GM18499 (cell line): ENCODE data around the gene SIDT1.
A peak's percentile ranks its signal among the peaks of the same experiment; 100 is the strongest.

Experiments
- ATAC-seq: cut with Tn5 transposase; IDR thresholded peaks from one replicate; pipeline ENCODE4 v1.9.1; 2021; ENCODE audit warnings: moderate number of reproducible peaks; ENCODE audit not compliant: insufficient read depth, unreplicated experiment

Gene SIDT1

DNA sequence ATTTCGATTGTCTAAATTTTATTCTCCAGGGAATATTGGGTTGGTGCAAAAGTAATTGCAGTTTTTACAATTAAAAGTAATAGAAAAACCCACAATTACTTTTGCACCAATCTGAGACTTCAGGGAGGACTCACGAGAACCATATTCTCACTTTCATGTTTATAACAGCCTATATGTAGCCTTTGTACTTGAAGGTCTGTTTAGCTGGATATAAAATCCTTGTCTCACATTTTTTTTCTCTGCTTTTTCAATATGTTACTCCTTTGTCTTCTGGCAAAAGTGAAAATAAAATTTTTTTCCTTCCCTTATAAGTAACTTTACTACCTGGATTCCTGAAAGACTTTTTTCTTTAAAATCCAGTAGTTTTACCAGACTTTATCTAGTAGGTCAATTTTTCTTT lies 9.2 kb downstream of the SIDT1 start:
- no peak for ATAC-seq

DNA sequence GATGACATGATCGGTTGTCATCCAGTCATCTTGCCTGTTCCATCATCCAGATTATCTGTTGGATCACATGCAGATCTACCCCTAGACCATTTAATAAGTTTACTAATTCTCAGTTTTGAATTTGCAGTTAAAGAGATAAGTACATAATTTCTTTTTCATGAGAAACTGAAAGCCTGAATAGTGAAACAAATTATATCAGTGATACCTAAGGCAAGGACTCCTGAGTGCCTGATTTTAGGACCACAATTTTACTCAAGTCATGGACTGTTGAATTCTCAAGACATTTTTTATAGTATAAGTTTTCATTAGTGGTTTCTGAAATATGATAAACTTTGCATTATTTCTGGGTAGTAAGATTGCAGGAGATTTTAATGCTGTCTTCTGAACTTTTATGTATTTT lies 13.2 kb downstream of the SIDT1 start:
- ATAC-seq: no peak

DNA sequence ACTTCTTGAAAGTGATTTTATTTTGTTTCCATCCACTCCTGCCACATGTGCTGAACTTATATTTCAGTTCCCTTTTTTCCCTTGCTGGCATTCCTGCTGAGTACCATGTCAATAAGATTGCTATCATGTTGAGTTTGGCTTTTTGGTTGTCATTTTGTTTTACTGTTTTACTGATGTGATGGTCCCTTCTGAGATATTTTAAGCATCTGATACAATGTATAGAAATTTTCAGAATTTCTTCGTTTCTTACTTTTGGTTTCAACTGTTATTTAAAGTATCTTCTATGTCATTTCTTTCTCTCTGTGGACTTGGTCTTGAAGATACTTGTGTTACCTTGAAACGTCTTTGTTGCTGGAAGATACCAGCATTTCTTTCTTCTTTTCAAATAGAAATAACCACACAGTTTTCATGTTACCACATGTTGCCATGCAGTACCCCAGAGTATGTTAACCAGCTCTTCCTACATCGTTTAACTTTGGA lies 14.1 kb downstream of the SIDT1 start:
- ATAC-seq: peak; percentile 85

DNA sequence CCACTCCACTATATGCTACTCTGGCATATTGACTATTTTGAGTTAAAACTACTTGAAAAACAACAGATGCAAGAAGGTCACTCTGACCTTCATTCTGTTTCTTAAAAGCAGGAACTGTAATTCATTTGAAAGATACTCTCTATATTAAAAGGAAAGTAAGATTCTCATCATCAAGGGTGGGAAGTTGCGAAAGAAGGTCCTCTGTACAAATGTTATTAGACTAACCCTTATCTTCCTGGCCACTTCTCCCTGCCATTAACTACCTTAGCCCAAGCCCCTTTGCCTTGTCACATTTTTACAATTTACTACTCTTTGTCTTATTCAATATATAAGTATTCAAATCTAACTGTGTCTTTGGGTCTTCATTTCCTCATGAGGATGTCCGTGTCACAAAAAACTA lies 16.1 kb downstream of the SIDT1 start:
- no peak for ATAC-seq

DNA sequence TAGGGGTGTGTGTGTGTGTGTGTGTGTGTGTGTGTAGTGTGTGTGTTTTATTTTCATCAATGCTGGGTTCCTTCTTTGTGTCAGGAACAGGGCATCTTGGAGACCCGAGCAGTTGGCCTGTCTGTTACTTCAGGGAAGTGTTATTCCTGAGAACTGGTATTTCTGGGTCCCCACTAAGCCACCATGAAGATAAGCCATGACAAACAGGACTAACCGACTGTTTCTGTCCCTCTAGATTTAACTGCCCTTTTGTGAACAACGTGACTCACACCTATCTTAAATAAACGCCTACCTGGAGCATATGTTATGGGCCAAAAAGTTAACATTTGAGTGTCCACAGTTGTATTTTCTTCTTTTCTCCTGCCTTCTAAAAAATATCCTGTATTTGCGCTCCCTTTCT lies 19.5 kb downstream of the SIDT1 start:
- ATAC-seq: no peak

DNA sequence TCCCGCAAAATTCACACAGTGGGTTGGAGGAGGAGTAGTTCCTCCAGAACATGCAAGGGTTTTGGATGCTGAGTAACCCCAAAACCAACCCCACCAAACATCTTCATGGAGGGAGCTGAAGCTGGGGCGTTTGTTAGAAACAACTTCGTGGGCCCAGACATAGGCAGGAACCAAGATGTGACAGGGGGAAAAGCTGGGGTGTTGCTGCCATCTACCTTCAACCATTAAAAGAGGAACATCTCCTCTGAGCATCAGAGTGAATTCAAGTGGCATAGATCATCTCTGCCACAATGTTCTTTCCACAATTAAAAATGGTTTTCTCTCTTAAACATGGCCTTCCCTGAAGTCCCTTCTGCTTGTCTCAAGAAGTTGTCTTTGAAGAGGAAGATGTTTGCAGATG lies 20.5 kb downstream of the SIDT1 start:
- no peak for ATAC-seq

DNA sequence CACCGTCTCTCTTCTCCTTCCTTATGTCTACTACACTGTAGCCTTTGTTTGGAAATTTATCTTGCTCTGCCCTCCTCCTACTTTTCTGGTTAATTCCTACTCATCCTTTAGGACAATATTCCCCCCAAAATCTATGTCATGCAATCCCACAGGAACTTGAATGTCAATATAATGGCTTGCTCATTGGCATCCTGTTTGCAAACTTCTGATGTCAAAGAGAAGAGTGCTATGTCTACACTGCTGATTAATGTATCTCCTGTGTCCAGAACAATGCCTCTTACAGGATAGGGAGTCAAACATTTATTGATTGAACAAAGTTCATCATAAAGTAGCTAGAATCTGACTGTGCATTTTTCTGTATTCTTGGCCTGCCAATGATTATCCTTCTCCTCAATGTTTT lies 22.8 kb downstream of the SIDT1 start:
- ATAC-seq: no peak

DNA sequence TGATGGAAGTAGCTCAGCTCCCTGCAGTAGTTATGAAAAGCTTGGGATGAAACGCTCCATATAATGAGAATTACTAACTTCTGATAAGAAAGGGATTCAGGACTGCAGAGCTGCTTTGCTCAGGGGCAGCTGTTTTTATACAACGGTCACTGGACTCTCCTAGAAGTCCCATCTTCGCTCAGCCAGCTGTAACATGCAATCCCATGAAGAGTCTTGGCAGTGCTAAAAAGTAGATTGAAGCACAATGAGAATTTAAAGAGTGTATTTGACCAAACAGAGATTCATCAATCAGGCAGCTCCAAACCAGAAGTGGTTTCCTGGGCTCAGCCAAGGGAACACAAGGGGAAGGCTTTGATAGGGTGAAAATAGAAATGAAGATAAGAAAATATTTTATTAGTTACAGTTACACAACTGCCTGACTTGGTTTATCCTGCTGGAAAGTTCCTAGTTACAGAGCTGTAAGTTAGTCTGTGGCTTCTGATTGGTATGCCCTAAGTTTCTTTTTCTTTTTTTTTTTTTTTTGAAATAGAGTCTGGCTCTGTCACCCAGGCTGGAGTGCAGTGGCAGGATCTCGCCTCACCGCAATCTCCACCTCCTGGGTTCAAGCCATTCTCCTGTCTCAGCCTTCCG lies 24.1 kb downstream of the SIDT1 start:
- no peak for ATAC-seq

DNA sequence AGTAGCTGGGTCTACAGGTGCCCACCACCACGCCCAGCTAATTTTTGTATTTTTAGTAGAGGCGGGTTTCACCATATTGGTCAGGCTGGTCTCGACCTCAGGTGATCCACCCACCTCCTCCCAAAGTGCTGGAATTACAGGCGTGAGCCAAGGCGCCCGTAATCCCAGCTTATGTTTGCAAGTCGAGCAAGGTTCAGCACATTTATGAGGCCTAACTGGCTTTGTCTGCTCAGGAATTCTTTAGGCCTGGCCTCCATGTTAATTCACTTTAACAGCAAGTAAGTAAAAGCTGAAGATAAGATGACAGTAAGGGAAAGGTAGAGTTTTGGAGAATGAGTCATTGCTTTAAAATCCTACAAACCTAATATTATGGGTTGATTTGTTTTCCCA lies 24.6 kb downstream of the SIDT1 start:
- no peak for ATAC-seq

DNA sequence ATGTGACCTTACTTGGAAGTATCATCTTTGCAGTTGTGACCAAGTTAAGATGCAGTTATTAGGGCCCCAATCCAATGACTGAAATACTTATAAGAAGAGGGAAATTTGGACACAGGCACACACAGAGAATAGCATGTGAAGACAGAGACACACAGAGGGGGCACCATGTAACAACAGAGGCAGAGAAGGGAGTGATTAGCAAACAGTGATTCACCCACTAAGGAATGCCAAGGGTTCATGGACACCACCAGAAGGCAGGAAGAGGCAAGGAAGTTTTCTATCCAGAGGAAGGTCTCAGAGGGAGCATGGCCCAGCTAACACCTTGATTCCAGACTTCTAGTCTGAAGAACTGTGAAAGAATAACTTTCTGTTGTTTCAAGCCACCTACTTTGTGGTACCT lies 25.0 kb downstream of the SIDT1 start:
- no peak for ATAC-seq

DNA sequence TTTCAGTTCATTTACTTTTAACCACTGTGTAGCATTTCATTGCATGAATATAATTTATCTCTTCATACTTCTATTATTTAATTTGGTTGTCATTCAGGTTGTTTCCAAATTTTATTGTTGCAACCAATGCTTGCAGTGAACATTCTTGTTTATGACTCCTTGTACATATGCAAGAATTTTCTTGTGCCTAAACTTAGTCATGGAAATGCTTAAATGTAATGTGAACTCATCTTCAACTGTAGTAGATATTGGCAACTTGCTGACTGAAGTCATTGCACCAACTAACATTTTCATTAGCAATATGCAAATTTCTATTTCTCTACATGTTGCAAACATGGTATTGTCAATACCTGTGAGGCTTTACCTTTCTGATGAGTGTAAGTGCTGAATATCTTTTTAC lies 26.7 kb downstream of the SIDT1 start:
- no peak for ATAC-seq

DNA sequence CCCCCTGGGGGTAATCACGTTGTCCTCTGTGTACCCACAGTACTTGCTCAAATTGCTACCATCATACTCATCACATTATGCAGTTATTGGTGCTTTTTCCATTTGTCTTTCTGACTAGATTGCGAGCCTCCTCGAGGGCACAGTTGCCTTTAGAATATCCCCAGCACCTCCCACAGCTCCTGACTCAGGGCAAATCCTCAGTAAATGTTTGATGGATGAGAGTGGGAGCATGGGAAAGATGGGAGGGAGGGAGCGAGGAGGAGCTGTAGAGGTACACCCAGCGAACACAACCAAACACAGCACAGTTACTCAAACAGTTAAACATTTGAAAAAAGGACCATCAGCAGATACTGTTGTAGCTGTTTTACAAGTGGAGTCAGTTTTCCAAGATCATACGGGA lies 27.9 kb downstream of the SIDT1 start:
- ATAC-seq: no peak

DNA sequence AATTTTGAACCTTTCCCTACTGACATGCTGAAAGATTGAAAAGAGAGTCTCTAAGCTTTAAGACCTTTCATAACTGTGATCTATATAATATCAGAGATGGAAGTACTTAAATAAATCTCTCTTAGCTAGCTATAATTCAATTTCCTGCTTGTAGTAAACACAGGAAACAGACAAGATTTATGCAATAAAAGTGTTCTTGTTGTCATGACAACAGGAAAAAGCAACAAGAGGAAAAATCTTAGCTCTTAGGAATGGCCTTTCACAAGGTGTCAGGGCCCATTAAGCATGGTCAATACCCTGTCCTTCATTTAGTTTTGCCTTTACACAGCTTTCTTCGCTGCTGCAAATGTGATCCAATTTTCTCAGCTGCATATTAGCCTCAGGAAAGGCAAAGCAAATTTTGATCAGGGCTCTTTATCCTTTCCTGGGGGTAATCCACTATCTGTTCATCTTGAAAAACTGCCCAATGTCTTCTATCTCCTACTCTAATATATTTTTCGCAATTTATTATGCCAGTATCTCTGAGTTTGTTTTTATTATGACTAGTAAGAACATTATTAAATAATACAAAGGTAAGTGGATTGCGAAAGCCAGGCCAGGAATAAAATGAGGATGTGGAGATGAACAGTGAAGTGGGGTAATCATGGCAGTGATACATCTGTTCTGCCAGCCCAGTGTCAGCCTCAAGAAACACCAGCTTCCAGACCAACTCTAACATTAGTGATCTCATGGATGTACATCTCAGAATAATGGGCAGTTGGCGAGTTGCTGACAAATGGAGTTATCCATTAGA lies 28.7 kb downstream of the SIDT1 start:
- ATAC-seq: no peak

DNA sequence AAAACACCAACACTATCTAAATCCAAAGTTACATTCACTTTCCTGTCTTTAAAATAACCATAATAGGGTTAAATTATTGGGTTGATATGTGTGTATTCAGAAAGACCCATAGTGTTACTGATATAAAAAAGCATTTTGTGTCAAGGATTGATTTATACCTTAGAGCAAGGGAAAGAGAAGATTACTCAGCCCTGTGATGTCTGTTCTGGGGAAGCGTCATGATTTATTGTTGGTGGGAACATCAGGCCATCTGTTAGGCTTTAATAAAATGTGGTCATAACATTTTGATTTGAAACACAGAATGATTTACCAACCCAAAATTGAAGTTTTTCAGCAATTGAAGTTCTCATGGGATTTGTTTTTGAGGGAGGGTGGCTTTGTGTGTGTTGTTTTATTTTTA lies 33.2 kb downstream of the SIDT1 start:
- no peak for ATAC-seq

DNA sequence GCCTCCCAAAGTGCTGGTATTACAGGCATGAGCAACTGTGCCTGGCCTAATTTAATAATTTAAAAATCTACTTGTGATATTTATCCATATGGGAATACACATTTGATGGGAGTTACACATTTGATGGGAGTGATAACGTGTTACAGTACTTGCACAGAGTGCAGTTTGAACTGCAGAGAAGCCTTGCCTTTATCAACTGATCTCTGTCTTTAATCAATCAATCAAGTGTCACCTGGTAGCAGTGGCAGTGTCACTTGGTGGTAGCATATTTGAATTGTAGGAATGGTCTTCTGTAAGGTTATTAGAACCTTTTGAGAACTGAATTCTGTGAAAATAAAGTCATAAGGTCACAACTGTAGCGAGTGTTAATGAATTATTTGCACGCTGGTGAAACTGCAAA lies 37.8 kb downstream of the SIDT1 start:
- no peak for ATAC-seq

DNA sequence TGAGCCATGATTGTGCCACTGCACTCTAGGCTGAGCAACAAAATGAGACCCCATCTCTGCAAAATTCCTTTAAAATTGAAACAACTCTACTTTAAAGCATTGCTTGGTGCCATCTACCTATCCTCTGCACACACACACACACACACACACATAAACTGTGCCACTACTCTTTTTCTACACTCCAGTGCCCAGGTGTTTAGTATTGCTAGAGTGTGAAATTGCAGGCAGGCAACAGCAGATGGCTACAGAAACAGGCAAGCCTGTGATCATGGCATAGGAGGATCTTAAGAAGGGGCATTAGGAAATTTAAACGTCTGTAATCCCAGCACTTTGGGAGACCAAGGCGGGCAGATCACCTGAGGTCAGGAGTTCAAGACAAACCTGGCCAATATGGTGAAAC lies 39.0 kb downstream of the SIDT1 start:
- no peak for ATAC-seq

DNA sequence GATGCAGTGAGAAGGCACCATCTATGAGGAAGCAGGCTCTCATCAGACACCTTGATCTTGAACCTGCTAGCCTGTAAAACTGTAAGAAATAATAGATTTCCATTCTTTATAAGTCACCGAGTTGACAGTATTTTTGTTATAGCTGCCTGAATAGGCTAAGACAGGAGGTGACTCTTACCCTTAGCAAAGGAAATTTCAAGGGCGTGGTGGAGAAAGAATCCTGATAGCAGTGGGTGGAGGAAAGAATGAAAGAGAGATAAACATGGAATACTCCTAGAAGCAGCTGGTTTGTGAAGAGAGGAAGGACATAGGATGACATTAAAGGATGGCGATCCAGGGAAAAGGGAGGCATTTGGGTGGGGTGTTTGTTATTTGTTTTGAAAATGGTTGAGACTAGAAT lies 41.4 kb downstream of the SIDT1 start:
- no peak for ATAC-seq

DNA sequence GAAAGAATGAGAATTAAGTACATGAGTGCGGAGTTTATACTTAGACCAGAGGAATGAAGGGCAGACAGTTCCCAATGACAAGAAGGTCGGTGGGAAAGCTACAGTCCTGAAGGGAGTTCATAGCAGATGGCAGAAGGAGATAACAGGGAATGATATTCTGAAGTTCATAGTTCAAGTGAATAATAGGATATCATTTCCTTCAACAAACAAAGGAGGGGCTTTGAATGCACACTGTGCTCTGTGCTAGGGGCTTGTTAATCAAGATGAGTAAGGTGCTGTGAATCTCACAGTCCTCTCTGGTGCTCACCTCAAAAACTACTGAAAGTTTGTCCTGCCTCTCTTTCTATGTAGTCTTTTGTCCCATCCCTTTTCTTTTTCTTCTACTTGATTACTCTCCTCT lies 41.9 kb downstream of the SIDT1 start:
- no peak for ATAC-seq

DNA sequence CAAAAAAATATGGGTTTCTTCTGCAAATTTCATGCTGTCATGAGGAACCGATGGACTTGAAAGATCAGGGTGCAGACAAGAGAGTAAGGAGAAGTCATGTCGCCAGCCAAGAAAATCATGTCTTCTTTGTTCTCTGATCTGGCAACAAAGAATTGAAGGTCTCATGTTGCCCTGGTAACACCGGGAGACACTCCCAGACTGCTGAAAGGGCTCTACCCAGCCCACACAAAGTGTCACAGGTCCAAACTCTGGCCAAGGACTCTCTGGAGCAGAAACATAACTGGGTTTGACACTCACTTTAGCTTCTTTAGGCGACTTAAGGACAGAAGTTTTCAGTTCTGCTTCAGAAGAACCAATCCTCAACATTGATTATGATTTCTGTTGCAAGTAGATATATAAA lies 42.9 kb downstream of the SIDT1 start:
- ATAC-seq: no peak

DNA sequence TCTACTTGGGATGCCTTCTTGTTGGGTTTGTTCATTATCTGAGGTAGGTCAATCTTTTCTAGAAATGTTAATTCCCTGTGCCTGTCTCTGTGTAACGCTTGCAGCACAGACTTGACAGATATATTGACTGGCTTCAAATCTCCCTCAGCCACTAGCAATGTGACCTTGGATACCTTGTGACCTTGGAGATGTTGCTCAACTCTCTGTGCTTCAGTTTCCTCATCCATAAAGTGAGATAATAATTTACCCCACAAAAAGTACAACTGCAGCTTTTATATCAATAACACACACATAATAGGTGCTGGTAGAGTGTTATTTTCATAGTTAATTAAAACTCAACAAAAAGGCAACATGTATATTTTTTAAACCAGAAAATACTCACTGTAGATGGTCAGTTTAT lies 52.9 kb downstream of the SIDT1 start:
- no peak for ATAC-seq

DNA sequence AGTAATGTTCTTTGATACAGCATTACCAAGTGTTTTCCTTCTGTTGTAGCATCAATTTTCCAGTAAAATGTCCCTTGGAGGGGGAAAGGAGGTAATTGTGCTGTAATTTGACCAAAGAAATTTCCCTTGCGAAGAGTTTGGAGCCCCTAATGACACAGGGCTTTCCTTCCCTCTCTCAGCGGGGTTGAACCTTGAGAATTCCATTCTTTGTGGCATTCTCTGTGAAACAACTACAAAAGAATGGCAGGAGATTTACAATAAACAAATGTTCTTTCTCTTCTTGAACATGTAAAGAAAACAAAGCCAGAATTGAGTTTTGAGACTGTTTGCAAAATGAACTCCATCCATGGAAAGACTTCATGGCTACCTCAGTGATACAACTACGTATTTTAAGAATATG lies 53.4 kb downstream of the SIDT1 start:
- ATAC-seq: no peak

DNA sequence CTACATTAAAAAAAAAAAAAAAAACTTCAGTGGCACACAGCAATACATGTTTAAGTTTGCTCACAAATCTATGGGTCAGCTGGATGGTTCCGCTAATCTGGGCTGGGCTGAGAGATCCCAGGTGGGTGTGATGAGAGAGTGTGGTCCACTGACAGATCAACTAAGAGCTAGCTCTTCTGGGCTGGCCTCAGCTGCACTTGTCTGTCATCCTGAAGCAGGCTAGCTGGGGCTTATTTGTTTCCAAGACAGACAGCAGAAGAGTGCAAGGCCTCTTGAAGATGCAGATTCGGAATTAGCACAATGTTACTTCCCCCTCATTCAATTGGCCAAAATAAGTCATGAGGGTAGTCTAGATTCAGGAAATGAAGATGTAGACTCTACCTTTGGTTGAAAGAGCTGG lies 56.5 kb downstream of the SIDT1 start:
- no peak for ATAC-seq
